GDM1 (cell line): ENCODE results near the gene CFAP53.

Experiments
- DNase-seq: peaks from one replicate; lab custom pipeline; 2025; lab: John Stamatoyannopoulos, UW

The CFAP53 gene

DNA sequence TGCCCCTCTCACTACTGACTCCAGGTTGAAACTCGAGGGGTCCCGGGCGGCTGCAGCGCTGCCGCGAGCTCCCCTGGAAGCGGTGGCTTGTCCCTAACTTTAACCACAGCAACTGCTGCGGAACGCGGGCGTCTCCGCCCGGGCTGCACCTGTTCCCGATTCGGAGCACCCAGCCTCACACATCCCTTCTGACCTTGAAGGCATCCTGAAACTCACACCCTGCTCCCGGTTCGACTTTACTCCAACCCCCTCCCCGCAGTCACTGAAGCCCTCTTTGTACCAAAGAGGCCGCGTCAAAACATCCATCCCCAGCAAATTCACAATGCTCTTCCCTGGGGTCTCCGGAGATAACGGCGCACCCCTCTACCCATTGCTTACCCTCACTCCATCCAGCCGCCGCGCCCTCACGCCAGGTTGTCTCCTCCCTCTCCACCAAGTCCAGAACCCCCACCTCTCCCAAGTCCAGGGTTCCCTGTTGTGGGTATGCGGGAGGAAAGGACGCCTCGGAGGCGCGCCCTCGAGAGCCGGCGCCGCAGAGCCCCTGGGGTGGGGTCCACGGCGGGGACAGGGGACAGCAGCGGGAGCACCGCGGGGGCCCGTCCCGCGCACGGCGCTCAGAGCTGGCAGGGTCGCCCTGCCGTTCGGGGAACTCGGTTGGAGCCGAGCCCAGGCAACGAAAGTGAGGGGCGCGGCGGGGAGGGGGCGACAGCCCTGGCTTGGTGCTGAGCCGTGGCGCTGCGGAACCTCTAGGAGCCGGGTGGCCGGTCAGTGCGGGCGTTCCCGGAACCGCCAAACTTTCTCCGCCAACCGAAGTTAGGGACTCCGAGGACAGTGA lies 72.3 kb downstream of the CFAP53 start:
- no peak for DNase-seq

DNA sequence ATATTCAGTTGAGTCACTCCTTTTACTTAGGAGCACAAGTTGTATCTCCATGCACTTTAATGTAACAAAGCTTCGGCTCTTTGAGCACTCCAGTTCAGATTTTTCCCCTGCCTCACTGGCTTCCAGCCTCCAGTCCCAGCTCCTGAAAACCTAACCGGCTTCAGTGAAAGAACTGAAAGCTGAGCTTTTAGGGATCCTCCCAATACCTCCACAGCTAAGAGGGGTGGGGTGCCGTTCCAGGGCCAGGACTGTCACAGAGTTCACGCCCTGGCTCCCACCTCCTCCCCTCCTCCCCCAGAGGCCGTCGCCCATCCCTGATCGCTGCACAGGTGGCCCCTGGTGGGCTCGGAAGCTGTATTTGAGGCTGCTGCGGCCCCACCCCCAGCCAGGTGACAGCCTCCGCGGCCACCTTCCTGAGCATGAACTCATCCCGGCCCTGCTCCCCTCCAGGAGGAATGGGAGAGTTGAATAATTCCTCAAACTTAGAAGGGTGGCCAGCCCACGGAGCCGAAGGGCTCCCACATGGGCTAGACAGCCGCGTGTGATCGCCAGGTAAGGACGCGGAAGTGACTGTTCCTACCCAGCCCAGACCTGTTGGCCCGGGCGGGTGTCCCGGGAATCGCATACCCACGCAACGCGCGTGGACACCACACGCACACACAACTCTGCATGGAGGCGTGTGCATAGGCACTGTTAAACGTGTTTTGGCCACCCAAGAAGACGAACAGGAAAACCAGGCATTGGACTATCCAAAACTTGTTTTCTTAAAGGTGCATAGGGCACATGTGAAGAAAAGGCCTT lies 73.1 kb downstream of the CFAP53 start:
- DNase-seq, result no peak

DNA sequence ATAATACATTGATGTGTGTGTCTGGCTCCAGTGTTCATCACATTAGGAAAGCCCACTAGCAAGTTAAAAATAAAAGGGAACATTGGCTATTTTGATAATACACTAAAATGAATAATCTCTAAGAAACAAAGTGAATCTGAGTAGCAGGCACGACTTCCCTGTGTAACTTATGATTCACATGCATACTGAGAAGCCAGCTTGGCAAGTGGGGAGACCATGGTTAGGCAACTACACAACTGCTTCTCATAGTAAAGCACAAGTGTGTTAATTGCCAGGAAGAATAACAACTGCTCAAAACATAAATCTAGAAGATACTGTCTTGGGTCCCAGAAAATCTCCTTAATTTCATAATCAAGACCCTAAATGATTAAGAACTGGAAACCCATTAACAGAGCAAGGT lies 75.4 kb downstream of the CFAP53 start:
- DNase-seq, result no peak

DNA sequence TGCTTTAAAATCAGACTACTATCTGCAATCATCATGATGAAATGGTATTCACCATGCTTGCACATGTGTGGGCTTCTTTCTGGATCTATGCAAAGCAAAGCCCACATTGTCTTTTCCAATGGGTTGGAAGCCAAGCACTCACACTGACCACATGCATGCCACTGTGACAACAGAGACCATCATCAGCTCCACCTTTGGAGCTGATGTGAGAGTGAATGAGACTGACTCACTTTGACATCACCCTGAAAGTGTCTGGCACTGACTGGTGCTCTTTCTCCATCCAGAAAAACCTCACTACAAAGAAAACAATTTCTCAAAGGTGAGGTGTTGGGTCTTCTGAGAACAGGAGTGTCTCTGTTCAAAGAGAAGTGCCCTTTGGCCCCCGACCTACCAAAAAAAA lies 76.1 kb downstream of the CFAP53 start:
- no peak for DNase-seq

DNA sequence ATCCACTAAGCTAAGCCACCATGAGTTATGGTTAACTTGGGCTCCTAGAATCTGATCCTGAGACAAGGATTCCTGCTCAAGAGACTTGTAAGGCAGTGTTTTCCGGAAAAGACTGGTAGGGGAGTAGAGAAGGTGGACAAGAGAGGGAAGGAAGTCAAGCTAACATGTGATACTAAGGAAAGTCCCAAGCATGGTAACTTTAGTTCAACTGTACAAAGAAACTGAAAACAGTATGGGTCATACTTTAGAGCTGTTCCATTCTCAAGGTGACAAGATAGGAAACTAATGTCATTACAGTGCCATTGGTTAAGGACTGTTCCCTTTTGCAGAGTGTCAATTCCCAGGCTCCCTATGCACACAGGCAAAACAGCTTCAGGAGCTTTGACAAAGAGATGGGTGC lies 77.1 kb downstream of the CFAP53 start:
- no peak for DNase-seq

DNA sequence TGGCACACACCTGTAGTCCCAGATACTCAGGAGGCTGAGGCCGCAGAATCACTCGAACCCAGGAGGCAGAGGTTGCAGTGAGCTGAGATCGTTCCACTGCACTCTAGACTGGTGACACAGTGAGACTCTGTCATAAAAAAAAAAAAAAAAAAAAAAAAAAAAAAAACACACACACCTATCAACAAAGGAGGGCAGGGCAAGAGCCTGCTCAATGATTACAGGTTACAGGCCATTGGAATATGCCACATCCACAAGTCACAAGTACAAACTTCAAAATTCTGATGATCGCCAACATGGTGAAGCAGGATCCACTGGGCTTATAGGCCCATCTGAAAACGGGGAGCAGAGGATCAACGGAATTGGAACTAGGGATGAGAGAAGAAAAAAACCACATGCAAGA lies 77.6 kb downstream of the CFAP53 start:
- no peak for DNase-seq

DNA sequence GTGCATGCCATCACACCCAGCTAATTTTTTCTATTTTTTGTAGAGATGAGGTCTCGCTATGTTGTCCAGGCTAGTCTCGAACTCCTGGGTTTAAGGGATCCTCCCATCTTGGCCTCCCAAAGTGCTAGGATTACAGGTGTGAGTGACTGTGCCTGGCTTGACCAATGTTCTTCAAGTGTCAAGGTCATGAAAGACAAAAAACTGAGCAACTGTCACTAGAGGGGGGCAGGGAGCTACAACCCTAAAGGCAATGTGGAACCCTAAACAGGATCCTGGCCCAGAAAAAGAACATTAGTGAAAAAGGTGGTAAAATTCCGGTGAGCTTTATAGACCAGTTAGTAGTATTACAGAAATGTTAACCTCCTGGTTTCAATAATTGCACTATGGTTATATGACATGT lies 78.6 kb downstream of the CFAP53 start:
- DNase-seq, result no peak

DNA sequence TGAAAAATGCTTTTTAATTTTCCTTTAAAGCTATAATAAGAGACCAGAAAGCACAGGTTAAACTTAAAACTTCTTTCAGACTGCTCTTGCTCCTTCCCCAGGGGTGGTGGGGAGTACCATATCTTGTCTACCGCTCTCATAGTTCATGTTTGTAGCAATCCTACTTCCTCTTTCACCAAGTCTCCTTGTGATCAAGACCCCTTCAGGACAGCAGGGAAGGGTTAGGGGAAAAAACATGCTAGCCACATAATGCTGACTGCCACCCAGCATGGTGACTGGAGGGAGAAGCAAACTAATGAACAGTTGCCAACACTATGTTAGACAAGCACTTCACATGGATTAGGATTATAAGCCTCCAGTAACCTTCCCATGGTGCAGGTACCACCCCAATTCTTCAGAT lies 79.9 kb downstream of the CFAP53 start:
- no peak for DNase-seq

DNA sequence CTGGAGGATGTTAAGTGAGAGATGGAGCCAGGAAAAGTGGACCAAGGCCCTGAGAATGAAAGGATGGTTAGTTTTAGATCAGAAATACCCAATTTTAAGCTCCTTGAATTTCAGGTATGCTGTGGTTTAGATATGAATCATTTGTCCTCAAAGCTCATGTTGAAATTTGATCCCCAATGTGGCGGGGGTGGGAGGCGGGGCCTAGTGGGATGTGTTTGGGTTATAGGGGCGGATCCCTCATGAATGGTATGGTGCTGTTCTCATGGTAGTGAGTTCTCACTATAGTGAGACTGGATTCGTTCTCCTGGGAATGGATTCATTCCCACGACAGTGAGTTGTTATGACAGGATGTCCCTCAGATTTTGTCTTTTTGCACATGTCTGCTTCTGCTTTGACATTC lies 82.7 kb downstream of the CFAP53 start:
- DNase-seq, result no peak

DNA sequence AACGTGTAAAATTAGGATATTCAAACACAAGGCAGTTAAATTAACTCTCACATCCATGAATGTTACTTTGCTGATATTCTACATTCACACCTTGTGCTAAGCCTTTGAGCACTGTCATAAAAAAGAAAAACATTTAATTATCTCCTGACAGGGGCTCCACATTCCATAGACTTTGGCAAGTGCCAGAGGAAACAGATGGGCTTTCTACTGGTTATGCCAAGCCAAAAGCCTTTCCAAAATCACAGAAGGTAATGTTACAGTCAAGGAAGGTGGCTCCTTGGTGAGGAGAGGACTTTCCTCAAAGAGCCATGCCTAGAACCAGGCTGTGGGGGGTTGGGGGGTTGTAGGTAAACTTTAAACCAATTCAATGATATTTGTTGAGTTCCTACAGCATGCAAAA lies 83.8 kb downstream of the CFAP53 start:
- no peak for DNase-seq

DNA sequence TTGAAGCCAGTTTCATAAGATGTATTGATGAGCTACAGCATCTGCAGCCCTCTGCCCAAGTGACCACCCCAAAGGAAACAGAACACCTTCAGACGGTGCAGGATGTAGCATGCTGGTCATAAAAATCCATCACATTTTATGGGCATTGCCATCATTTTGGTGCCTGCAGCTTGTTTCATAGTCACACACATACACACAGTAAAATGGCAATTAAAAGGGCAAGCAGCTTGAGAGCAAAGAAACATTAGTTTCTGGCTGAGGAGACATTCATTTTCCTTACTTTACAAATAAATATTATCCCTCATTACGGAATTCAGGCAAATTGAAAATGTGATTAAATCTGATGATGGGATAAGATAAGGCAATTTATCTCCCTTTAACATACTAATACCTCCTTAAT lies 84.7 kb downstream of the CFAP53 start:
- DNase-seq, result no peak

DNA sequence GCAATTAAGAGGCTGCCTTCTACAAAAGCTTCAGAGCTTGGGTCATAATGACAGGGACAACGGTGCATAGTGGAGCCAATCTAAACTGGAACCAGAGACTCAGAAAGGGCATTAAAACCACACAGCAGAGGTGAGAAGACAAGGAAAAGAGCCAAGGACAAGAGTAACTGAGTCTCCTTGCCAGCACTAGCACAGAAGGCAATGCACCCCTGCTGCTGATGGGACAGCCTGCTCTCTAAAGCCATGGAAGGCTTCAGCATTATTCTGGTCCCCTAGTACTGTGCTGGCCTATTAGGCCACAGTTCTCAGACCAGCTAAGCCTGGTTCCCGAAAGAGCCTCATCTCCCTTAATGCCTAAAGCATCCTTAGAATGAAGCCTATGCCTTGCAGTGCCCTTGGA lies 86.8 kb downstream of the CFAP53 start:
- no peak for DNase-seq

DNA sequence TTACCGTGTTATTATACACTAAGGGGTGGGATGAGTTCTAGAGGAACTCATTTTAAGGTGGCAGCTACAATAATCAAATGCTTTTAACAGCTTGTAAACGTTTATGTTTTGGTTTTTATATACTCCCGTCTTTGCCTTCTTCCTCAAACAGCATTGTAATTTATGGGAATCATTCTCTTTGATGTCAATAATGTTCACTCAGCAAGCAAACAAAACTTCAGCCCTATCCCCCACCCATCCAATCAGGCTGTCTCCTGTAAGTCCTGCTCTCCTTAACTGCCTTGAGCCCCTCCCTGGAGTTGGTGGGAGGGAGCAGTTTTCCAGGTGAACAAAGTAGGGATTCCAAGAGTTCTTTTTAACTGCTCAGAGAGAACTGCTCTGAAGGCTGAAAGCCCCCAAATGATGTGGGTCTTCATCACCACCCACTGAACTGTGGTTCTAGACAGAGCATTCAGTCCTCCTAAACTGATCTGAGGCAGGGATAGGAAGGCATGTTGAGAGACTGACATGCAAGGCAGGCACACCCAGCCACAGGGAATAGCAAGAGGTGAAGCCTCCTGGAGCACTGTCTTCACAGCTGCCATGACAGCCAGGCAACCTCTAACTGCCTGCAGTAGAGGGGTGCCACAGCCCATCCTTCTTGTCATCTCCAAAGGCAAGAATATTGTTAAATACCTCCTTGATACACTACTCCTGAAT lies 88.9 kb downstream of the CFAP53 start:
- DNase-seq, result no peak
